HFF-Myc (cell line): Measurements from ENCODE around the gene ARMS2.

Source experiments
- DNase-seq: peaks from one replicate; pipeline ENCODE4 v3.0.0-alpha.2; 2011; ENCODE audit warnings: low read depth; ENCODE audit errors: extremely low read depth
- H3K4me3 ChIP-seq: replicated peaks from 2 replicates; pipeline ENCODE4 v1.5.1; 2011; ENCODE audit warnings: low read depth, mild to moderate bottlenecking, control low read depth, low read length
- CTCF ChIP-seq: IDR thresholded peaks from 2 replicates; pipeline ENCODE4 v1.5.1; 2012; ENCODE audit warnings: mild to moderate bottlenecking, low read depth, low read length, control low read depth; ENCODE audit errors: missing control alignments

The ARMS2 gene

GRCh38 chr10:122503886-122504609 lies 49.6 kb downstream of the ARMS2 start:
- H3K4me3 ChIP-seq, result no peak overlapping the region
- no peak for DNase-seq
- no peak for TF ChIP-seq CTCF

- no peak for TF ChIP-seq CTCF
- no peak overlapping the region for H3K4me3 ChIP-seq
- DNase-seq, result no peak
Observed at GRCh38 chr10:122504610-122504950, 50.1 kb downstream of the ARMS2 start.

- no peak for TF ChIP-seq CTCF
- DNase-seq, result no peak
- H3K4me3 ChIP-seq, result no peak overlapping the region
Observed at GRCh38 chr10:122505011-122505410, 50.6 kb downstream of the ARMS2 start.

GRCh38 chr10:122505885-122506645 lies 51.6 kb downstream of the ARMS2 start:
- TF ChIP-seq CTCF, result no peak
- no peak overlapping the region for H3K4me3 ChIP-seq
- no peak for DNase-seq
